Skeletal muscle satellite cell (primary cell): ENCODE data around the gene BATF.

Experiments used
- H3K27me3 ChIP-seq: 2 replicates; pipeline ENCODE4 v1.7.0; 2013; ENCODE audit warnings: low read length; ENCODE audit not compliant: control insufficient read depth, insufficient read depth
- H3K36me3 ChIP-seq: 2 replicates; pipeline ENCODE4 v1.7.0; 2013; ENCODE audit warnings: mild to moderate bottlenecking, control low read depth, low read length; ENCODE audit not compliant: insufficient read depth
- H3K4me1 ChIP-seq: 2 replicates; pipeline ENCODE4 v1.7.0; 2013; ENCODE audit warnings: low read length; ENCODE audit not compliant: control insufficient read depth, insufficient read depth
- H3K4me2 ChIP-seq: 2 replicates; pipeline ENCODE4 v1.7.0; 2013; ENCODE audit warnings: mild to moderate bottlenecking, low read length
- H3K4me3 ChIP-seq: 2 replicates; pipeline ENCODE4 v1.7.0; 2013; ENCODE audit warnings: low read length
- H3K9ac ChIP-seq: 2 replicates; pipeline ENCODE4 v1.7.0; 2013; ENCODE audit warnings: mild to moderate bottlenecking, low read depth, low read length, moderate library complexity
- H3K9me3 ChIP-seq: replicated peaks from 2 replicates; pipeline ENCODE4 v1.7.0; 2013; ENCODE audit warnings: mild to moderate bottlenecking, control low read depth, low read length

The BATF gene

DNA sequence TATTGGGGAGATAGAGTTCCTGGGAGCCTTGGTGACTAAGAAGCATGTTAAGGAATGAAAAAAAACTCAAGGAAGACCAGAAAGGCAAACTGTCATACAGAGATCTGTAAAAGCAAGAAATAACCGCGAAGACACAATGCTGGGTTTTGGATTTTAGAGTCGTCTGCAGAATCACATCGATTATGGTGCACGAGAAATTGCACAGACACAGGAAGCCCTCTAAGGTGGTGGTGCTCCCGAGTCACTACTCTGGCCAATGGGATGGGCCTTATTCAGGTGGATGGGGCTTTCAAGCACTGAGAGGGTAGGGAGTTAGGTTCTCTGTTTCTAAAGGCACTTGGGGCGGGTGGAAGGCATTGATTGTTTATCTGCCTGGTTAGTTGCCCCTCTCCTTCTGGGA lies 45.9 kb downstream of the BATF start:
- Histone ChIP-seq H3K27me3 (peaks cover 48% of the 10 kb centered on the region), H3K9ac (no peak overlapping the region), H3K36me3 (no peaks in the 10 kb centered on the region), H3K4me3 (no peak overlapping the region), H3K9me3 (no peaks in the 10 kb centered on the region), H3K4me2 (no peak overlapping the region), H3K4me1 (no peaks in the 10 kb centered on the region)

DNA sequence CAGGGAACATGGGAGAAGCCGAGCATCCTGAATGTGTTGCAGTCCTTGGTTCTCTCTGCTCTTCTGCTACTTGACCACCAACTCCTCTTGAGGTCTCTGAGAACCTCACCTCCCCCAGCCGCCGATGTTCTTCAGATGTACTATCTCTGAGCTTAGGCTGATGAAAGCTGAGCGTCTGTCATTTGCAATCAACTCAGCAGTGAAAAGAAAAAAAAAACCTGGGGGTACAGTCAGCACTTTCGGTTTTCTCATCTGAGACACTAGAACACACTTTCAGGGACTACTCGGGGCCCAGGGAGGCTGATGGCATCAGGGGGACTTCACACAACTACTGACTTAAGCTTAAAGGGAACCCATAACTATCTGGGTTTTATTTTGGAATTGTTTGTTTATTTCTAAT lies 46.5 kb downstream of the BATF start:
- Histone ChIP-seq H3K36me3 (no peaks in the 10 kb centered on the region), H3K9me3 (no peaks in the 10 kb centered on the region), H3K4me1 (no peaks in the 10 kb centered on the region), H3K27me3 (peaks cover 55% of the 10 kb centered on the region), H3K9ac (no peak overlapping the region), H3K4me3 (no peak overlapping the region), H3K4me2 (no peak overlapping the region)

DNA sequence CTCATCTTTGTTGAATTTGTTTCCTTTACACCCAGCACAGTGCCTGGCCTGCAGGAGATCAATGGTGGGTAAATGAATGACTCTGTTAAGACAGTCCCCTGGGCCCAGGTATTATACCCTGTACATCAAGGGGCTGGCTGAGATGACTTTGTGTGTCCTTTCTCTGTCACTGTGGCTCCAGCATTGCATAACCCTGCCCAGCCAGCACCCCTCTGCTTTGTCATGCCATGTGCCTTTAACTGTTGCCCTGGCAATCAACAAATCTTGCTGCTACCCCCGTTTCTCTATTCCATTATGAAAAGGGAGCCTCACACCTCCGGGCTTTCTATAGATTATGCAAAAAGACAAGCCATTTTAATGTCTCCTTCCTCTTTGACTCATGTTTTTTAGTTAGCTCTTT lies 48.5 kb downstream of the BATF start:
- H3K27me3 ChIP-seq = peaks cover 48% of the 10 kb centered on the region

DNA sequence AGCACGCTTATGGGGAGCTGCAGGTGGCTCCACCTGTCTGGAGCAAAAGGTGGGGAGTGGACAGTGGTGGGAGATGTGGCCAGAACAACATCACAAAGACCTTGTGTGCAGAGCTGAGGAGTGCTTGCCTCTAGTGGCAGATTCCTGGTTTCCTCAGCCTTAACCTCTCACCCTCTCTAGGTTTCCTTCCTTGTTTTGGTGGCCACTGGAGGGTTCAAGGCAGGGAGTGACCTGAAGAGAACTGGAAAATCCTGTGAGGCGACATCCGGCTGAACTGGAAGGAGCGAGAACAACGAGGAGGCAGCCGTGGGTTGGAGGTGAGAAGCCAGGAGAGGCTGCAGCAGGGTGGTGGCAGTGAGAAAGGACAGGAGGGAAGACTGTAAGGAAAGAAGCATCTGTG lies 49.8 kb downstream of the BATF start:
- no peak overlapping the region for H3K4me3 ChIP-seq
- no peak overlapping the region for H3K4me2 ChIP-seq
- peaks cover 41% of the 10 kb centered on the region for H3K27me3 ChIP-seq
- H3K9me3 ChIP-seq = no peaks in the 10 kb centered on the region
- H3K36me3 ChIP-seq = no peaks in the 10 kb centered on the region
- H3K9ac ChIP-seq = no peak overlapping the region
- H3K4me1 ChIP-seq = no peaks in the 10 kb centered on the region

More for the DNA sequence above, 48.5 kb downstream of the BATF start:
- Histone ChIP-seq H3K4me1 (no peaks in the 10 kb centered on the region), H3K4me3 (no peak overlapping the region), H3K4me2 (no peak overlapping the region), H3K36me3 (no peaks in the 10 kb centered on the region), H3K9me3 (no peaks in the 10 kb centered on the region), H3K9ac (no peak overlapping the region)

DNA sequence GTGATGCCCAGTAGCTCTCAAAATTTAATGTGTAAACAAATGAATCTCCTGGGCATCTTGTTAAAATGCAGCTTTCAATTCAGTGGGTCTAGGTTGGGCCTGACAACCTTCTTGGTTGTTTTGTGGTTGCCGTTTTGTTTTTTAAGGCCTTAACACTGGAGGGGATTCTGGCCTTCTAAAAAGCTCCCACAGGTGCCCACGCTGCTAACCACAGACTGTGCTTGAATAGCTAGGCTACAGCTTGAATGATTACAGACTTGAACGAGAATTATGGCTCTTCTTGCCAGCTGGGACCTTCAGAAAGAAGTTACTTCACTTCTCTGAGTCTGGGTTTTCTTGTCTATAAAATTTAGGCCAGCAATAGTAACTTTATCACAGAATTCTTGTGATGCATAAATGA lies 54.8 kb downstream of the BATF start:
- no peak overlapping the region for H3K4me3 ChIP-seq
- no peaks in the 10 kb centered on the region for H3K9me3 ChIP-seq
- no peaks in the 10 kb centered on the region for H3K36me3 ChIP-seq
- peaks cover 16% of the 10 kb centered on the region for H3K27me3 ChIP-seq
- no peak overlapping the region for H3K9ac ChIP-seq
- peaks cover 16% of the 10 kb centered on the region for H3K4me1 ChIP-seq
- H3K4me2 ChIP-seq = no peak overlapping the region

DNA sequence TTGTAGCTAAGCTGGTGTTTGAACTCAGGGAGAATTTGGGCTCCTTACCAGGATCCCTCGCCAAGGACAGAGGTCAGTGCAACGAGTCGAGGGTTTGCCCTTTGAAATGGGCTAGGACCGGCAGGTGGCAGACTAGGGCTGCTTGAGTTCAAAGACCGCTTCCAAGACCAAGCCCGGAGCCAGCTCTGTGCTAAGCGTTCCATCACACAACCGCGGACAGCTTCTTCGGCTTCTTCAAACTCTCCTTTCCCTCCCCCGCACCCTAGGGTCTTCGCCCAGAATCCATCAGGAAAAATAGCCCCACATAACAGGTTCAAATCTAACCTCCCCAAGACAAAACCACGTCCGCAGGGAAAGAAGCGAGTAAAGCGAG lies 55.4 kb downstream of the BATF start:
- Histone ChIP-seq H3K4me2 (peak overlapping the region; percentile 86), H3K36me3 (no peaks in the 10 kb centered on the region), H3K4me1 (peaks cover 16% of the 10 kb centered on the region), H3K9me3 (no peaks in the 10 kb centered on the region), H3K27me3 (peaks cover 10% of the 10 kb centered on the region), H3K9ac (peak overlapping the region; percentile 83), H3K4me3 (peak overlapping the region; percentile 66)

DNA sequence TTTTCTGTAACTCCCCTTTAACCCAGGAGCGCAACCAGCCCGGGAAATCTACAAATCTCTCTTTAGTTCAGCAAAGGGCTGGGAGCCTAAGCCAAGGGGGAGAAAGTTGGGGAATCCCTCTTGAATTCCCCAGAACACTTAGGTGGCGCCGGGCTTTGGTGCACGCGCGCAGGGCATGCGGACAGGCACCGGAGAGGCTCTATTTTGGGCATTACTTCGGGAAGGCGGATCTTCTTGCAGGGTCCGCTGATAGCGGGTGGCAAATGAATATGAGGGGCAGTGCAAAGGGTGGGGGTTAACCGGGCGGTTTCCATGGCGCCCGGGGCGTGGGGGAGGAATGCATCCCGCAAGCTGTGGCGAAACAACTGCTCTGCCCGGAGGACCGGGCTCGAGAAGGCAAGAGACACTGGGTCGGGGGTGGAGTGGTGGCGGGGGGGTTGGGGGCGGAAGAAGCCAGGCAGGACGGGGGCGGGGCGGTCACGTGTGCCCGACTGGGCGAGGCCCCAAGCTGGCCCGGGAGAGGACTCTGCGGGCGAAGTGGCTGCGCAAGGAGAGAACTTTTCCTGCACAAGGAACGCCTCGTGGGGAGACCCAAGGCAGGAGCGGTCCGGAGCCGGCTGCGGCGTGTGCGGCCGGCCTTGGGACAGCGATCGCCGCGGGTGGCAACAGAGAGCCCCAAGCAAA lies 56.0 kb downstream of the BATF start, which contains the start of gene FLVCR2:
TSS of gene FLVCR2 (plus strand) at position 519 of the 684 bp plus-strand sequence. CDS start 353 bp downstream, outside the sequence.
- no peaks in the 10 kb centered on the region for H3K9me3 ChIP-seq
- H3K4me2 ChIP-seq = peak within 1 kb of the TSS; percentile 86
- H3K4me3 ChIP-seq = peak within 1 kb of the TSS; percentile 66
- peak within 1 kb of the TSS; percentile 83 for H3K9ac ChIP-seq
- H3K36me3 ChIP-seq = no peaks in the 10 kb centered on the region
- peaks cover 8% of the 10 kb centered on the region for H3K27me3 ChIP-seq
- H3K4me1 ChIP-seq = peaks cover 16% of the 10 kb centered on the region

DNA sequence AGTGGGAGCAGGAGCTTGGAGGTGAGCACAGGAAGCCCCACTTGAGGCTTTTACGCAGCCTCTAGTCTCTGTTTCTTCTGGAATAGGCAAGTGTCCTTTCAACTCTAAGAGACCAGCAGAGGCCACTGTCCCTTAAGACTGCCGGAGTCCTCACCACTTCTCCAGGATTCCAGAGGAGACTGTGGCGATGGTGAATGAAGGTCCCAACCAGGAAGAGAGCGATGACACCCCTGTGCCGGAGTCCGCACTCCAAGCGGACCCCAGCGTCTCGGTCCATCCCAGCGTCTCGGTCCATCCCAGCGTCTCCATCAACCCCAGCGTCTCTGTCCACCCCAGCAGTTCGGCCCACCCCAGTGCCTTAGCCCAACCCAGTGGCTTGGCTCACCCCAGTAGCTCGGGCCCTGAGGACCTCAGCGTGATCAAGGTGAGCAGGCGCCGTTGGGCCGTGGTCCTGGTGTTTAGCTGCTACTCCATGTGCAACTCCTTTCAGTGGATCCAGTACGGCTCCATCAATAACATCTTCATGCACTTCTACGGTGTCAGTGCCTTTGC lies 56.6 kb downstream of the BATF start:
- Histone ChIP-seq H3K4me1 (peaks cover 16% of the 10 kb centered on the region), H3K4me2 (peak overlapping the region; percentile 86), H3K9me3 (no peaks in the 10 kb centered on the region), H3K36me3 (no peaks in the 10 kb centered on the region), H3K4me3 (peak overlapping the region; percentile 66), H3K9ac (peak overlapping the region; percentile 69), H3K27me3 (peaks cover 2% of the 10 kb centered on the region)

DNA sequence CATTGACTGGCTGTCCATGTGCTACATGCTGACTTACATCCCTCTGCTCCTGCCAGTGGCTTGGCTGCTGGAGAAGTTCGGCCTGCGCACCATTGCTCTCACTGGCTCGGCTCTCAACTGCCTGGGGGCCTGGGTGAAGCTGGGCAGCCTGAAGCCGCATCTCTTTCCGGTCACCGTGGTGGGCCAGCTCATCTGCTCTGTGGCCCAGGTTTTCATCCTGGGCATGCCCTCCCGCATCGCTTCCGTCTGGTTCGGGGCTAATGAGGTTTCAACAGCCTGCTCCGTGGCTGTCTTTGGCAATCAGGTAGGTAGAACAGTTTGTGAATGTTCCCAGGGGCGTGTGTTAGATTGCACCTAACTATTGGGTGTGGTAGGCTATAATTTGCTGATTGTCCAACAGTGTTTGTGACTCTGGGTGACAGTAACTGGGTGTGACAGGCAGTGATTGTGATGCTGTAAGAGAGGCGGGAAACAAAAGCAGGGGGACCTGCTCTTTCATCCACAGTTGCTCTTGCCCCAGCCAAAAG lies 57.1 kb downstream of the BATF start:
- H3K4me3 ChIP-seq = peak overlapping the region; percentile 66
- H3K4me2 ChIP-seq = peak overlapping the region; percentile 86
- H3K36me3 ChIP-seq = no peaks in the 10 kb centered on the region
- H3K9ac ChIP-seq = peak overlapping the region; percentile 69
- H3K9me3 ChIP-seq = no peaks in the 10 kb centered on the region
- H3K4me1 ChIP-seq = peaks cover 16% of the 10 kb centered on the region
- H3K27me3 ChIP-seq = no peaks in the 10 kb centered on the region

DNA sequence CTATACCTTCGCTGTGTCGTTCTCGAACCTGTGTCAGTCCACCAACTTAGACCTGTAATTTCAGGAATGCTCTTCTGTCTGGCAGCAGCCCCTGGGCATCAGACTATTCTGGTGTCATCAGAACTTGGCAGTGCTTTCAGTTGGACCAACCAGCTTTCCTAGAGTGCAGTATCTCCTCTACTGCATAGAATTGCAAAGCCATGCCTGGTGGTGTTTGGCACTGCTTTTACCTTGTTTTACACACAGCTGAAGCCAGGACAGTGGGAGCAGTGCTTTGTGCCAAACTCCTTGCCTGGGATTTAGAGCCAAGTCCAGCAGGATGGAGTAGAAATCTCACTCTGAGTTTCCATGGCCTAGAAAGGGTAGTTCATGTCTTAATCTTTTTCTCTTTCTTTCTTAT lies 57.6 kb downstream of the BATF start:
- no peaks in the 10 kb centered on the region for H3K9me3 ChIP-seq
- peak overlapping the region; percentile 66 for H3K4me3 ChIP-seq
- H3K4me1 ChIP-seq = peaks cover 16% of the 10 kb centered on the region
- H3K9ac ChIP-seq = peak overlapping the region; percentile 69
- no peaks in the 10 kb centered on the region for H3K36me3 ChIP-seq
- peak overlapping the region; percentile 86 for H3K4me2 ChIP-seq
- no peaks in the 10 kb centered on the region for H3K27me3 ChIP-seq

DNA sequence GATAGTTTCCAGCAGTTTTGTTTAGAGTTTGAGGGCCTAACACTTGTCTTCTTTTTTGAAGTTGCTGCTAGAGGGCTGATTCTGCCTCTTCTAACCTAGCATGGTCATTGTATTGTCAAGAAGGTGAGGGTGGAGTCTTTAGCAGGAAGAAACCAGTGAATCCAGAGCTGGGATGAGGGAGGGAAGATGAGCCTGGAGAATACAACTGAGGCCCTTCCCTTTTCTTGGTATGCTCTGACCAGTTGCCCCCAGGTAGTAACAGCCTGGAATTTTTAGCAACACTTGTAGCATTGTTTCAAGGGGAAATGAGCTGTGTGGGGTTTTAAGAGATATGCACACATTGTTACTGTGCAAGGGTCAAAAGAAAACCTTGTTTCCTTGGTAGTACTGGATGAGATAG lies 65.1 kb downstream of the BATF start:
- peaks cover 5% of the 10 kb centered on the region for H3K36me3 ChIP-seq
- H3K9ac ChIP-seq = no peak overlapping the region
- no peak overlapping the region for H3K4me3 ChIP-seq
- no peak overlapping the region for H3K4me2 ChIP-seq
- peaks cover 4% of the 10 kb centered on the region for H3K9me3 ChIP-seq
- H3K4me1 ChIP-seq = no peaks in the 10 kb centered on the region
- no peaks in the 10 kb centered on the region for H3K27me3 ChIP-seq

DNA sequence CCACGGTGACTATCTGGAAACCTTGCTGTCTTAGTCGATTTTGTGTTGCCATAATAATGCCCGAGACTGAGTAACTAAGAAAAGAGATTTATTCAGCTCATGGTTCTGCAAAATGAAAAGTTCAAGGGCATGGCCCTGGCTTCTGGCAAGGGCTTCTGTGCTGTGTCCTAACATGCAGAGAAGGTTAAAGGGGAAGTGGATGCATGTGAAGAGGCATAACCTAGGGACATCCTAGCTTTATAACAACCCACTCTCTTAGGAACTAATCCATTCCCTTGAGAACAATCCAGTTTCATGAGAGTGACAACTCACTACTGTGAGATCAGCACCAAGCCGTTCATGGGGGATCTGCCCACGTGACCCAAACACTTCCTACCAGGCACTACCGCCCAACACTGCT lies 67.7 kb downstream of the BATF start:
- H3K27me3 ChIP-seq = no peaks in the 10 kb centered on the region
- H3K9ac ChIP-seq = no peak overlapping the region
- H3K36me3 ChIP-seq = peaks cover 5% of the 10 kb centered on the region
- no peak overlapping the region for H3K4me3 ChIP-seq
- H3K4me1 ChIP-seq = no peaks in the 10 kb centered on the region
- peaks cover 4% of the 10 kb centered on the region for H3K9me3 ChIP-seq
- no peak overlapping the region for H3K4me2 ChIP-seq
